ENCODE data around the gene FXYD7. TPM values are rescaled to one million over a fixed set of nuclear protein-coding genes. Genes with fewer than 3 reads are reported as not detected.

Gene FXYD7
- total and polyA plus RNA-seq, 2 of the 4 experiments (the other 2 are of a cell fraction): 0.31 TPM; not detected in 1

GRCh38 chr19:35154525-35155406, 11.7 kb downstream of the FXYD7 start, which contains the start of gene FXYD5:
FXYD5 (plus strand) TSS chr19:35154735; CDS start chr19:35155551, 816 bp downstream.
- Histone ChIP-seq H3K4me1 (ENCODE audit: control insufficient read depth, insufficient read depth, low read length) (peaks cover 9% of the 10 kb centered on the region), H2BK120ac (ENCODE audit: low read depth, low read length) (peak within 1 kb of the TSS; percentile 65), H3K4me3 (ENCODE audit: insufficient read depth, low read depth, low read length) (peak within 1 kb of the TSS; percentile 79), H3K18ac (ENCODE audit: low read depth, low read length) (peak within 1 kb of the TSS; percentile 21), H4K91ac (ENCODE audit: insufficient read depth, low read depth, low read length) (peak within 1 kb of the TSS; percentile 95), H3K79me1 (ENCODE audit: low read depth in 1 of 2, low read length in 2 of 2) (peaks cover 8 to 42% of the 10 kb centered on the region in 2 experiments; a peak in 2 of 4 replicates), H4K8ac (ENCODE audit: low read depth in 2 of 2, low read length in 2 of 2) (peak within 1 kb of the TSS; percentile 75 to 97), H2AK9ac (replicated peaks; ENCODE audit: low read depth, low read length, poor library complexity) (peak within 1 kb of the TSS; percentile 99), H3K9me3 (ENCODE audit: control insufficient read depth, insufficient read depth, low read length) (no peaks in the 10 kb centered on the region), H3K56ac (ENCODE audit: extremely low read depth, insufficient read depth, low read length) (peak within 1 kb of the TSS; percentile 69; the same call in 1 of the 2 replicates), H2BK15ac (ENCODE audit: low read depth, low read length) (peak within 1 kb of the TSS; percentile 52; the same call in 1 of the 3 replicates), H3K9ac (ENCODE audit: low read depth, low read length) (peak within 1 kb of the TSS; percentile 83), H3K27me3 (ENCODE audit: control insufficient read depth, insufficient read depth, low read length) (no peaks in the 10 kb centered on the region), H3K4ac (ENCODE audit: low read depth, low read length) (peak within 1 kb of the TSS; percentile 87), H2BK20ac (ENCODE audit: low read depth, low read length) (peak within 1 kb of the TSS; percentile 16; the same call in 1 of the 2 replicates), H2AK5ac (ENCODE audit: low read depth, low read length) (peak within 1 kb of the TSS; percentile 90), H4K5ac (ENCODE audit: low read depth, low read length) (peak within 1 kb of the TSS; percentile 45), H2BK5ac (ENCODE audit: low read depth, low read length, poor library complexity, severe bottlenecking) (peak within 1 kb of the TSS; percentile 84), H3K23ac (ENCODE audit: low read depth, low read length) (peak within 1 kb of the TSS; percentile 90), H4K20me1 (ENCODE audit: insufficient read depth, low read length) (0 out of 2 replicates have a peak, but pooled peaks cover 2% of the 10 kb centered on the region), H3K9me1 (ENCODE audit: insufficient read depth, low read length) (peaks cover 12% of the 10 kb centered on the region; the same call in 1 of the 2 replicates), H3K36me3 (ENCODE audit: control insufficient read depth, insufficient read depth, low read length) (peaks cover 19% of the 10 kb centered on the region), H3K4me2 (ENCODE audit: low read depth, low read length) (peak within 1 kb of the TSS; percentile 85), H3K27ac (ENCODE audit: insufficient read depth, low read length) (peak within 1 kb of the TSS; percentile 75), H2AFZ (replicated peaks; ENCODE audit: low read length, poor library complexity) (peak within 1 kb of the TSS; percentile 100), H3K14ac (replicated peaks; ENCODE audit: low read depth, low read length) (peak within 1 kb of the TSS; percentile 91)
- peak; percentile 85 for ATAC-seq (ENCODE audit: low read depth)
- DNase-seq: peak; percentile 80
- dilution Hi-C loops (cut with HindIII; ENCODE audit: low sequenced_read_pairs, unreplicated experiment) (no loop called here), in situ Hi-C loops (cut with MboI; ENCODE audit: low sequenced_read_pairs) (no loop called here), intact Hi-C loops (cut with micrococcal nuclease) (no loop called here)
- WGBS, 2 experiments (ENCODE audit: extremely low coverage in 2 of 2, insufficient read length in 1 of 2): 0% methylated on average over 6 of the region's 49 CpGs; no CpG with 5 or more reads in 1 of the 2 experiments
- no TSS peak for BruUV-seq (replicated peaks)
- TF ChIP-seq NFE2L2 (IDR thresholded peaks at IDR 0.05; ENCODE audit: low read depth, low read length) (no peak), CEBPB (IDR thresholded peaks at IDR 0.05; ENCODE audit: low read depth, low read length) (peak; percentile 65), CTCF (conservative IDR thresholded peaks at IDR 0.05; ENCODE audit: low read depth, low read length) (no peak), RCOR1 (IDR thresholded peaks at IDR 0.05; ENCODE audit: insufficient replicate concordance, low read length) (no peak), RFX5 (IDR thresholded peaks at IDR 0.05; ENCODE audit: low read depth, low read length) (no peak), MXI1 (IDR thresholded peaks at IDR 0.05; ENCODE audit: borderline replicate concordance, low read depth, low read length) (0 out of 2 replicates have a peak, but pooled peaks have one; percentile 13), SMC3 (IDR thresholded peaks at IDR 0.05; ENCODE audit: low read depth, low read length) (no peak), MAZ (IDR thresholded peaks at IDR 0.05; ENCODE audit: borderline replicate concordance, low read depth, low read length) (peak; percentile 70; the same call in 1 of the 2 replicates), USF2 (IDR thresholded peaks at IDR 0.05; ENCODE audit: low read depth, low read length) (no peak), FOS (IDR thresholded peaks at IDR 0.05; ENCODE audit: low read depth, low read length) (no peak), MAFK (IDR thresholded peaks at IDR 0.05; ENCODE audit: low read depth, low read length) (no peak), BHLHE40 (IDR thresholded peaks at IDR 0.05; ENCODE audit: low read depth, low read length) (no peak), POLR2A (IDR thresholded peaks at IDR 0.05; ENCODE audit: low read depth, low read length) (peak; percentile 67), RAD21 (IDR thresholded peaks at IDR 0.05; ENCODE audit: low read length) (peak; percentile 9; the same call in 1 of the 2 replicates)
- POLR2A ChIA-PET (ENCODE audit: unreplicated experiment): interaction anchor here (0.6 kb wide), 1 partner anchor 57 kb away, joined by 6 read pairs; no protein-coding TSS in a partner anchor
- CTCF ChIA-PET: interaction anchor here (0.5 to 0.9 kb wide), 4 partner anchors 70 to 244 kb away, joined by 3 read pairs; no protein-coding TSS in a partner anchor
